ENCODE measurements around the gene AFF4.

DNA sequence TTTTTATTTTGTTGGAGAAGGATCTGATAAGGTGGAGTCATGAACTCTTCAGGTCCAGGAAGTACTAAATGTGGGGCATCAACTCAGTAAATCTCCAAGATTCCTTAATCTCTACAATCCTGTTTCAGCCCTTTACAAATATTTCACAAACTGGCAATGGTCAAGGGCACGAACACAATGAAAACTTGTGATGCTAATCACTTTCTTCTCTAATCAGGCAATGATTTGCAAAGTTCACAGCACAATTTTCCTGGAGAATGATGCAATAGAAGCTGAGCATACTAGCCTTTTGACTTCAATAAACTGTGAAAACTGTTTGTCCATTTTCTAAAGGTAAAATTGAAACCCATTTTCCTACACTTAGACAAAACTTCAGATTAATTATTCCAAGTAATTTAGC lies 114.1 kb downstream of the AFF4 start:
- TF ChIP-seq, protein P1, sequence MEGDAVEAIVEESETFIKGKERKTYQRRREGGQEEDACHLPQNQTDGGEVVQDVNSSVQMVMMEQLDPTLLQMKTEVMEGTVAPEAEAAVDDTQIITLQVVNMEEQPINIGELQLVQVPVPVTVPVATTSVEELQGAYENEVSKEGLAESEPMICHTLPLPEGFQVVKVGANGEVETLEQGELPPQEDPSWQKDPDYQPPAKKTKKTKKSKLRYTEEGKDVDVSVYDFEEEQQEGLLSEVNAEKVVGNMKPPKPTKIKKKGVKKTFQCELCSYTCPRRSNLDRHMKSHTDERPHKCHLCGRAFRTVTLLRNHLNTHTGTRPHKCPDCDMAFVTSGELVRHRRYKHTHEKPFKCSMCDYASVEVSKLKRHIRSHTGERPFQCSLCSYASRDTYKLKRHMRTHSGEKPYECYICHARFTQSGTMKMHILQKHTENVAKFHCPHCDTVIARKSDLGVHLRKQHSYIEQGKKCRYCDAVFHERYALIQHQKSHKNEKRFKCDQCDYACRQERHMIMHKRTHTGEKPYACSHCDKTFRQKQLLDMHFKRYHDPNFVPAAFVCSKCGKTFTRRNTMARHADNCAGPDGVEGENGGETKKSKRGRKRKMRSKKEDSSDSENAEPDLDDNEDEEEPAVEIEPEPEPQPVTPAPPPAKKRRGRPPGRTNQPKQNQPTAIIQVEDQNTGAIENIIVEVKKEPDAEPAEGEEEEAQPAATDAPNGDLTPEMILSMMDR (IDR thresholded peaks at IDR 0.05) = no peak
- TF ChIP-seq GATA3 (IDR thresholded peaks at IDR 0.05; ENCODE audit: borderline replicate concordance) (no peak), RFX5 (IDR thresholded peaks at IDR 0.05) (no peak), POLR2A (IDR thresholded peaks at IDR 0.05; ENCODE audit: low read length) (no peak), MAZ (IDR thresholded peaks at IDR 0.05; ENCODE audit: borderline replicate concordance, low read depth, low read length) (no peak), JUN (IDR thresholded peaks at IDR 0.05) (no peak)
- TF ChIP-seq, protein P2, sequence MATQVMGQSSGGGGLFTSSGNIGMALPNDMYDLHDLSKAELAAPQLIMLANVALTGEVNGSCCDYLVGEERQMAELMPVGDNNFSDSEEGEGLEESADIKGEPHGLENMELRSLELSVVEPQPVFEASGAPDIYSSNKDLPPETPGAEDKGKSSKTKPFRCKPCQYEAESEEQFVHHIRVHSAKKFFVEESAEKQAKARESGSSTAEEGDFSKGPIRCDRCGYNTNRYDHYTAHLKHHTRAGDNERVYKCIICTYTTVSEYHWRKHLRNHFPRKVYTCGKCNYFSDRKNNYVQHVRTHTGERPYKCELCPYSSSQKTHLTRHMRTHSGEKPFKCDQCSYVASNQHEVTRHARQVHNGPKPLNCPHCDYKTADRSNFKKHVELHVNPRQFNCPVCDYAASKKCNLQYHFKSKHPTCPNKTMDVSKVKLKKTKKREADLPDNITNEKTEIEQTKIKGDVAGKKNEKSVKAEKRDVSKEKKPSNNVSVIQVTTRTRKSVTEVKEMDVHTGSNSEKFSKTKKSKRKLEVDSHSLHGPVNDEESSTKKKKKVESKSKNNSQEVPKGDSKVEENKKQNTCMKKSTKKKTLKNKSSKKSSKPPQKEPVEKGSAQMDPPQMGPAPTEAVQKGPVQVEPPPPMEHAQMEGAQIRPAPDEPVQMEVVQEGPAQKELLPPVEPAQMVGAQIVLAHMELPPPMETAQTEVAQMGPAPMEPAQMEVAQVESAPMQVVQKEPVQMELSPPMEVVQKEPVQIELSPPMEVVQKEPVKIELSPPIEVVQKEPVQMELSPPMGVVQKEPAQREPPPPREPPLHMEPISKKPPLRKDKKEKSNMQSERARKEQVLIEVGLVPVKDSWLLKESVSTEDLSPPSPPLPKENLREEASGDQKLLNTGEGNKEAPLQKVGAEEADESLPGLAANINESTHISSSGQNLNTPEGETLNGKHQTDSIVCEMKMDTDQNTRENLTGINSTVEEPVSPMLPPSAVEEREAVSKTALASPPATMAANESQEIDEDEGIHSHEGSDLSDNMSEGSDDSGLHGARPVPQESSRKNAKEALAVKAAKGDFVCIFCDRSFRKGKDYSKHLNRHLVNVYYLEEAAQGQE (IDR thresholded peaks at IDR 0.05) = no peak

Measured in A549 (cell line).